ENCODE measurements around the gene SCGB3A2.

SCGB3A2 gene

GRCh38 chr5:147911427-147911826 lies 32.9 kb downstream of the SCGB3A2 start:
- DNase-seq, result no peak

GRCh38 chr5:147912011-147912410 lies 33.5 kb downstream of the SCGB3A2 start:
- DNase-seq, result no peak

GRCh38 chr5:147913786-147914185 lies 35.3 kb downstream of the SCGB3A2 start:
- DNase-seq, result no peak

- DNase-seq, result no peak
These were observed 39.7 kb downstream of the SCGB3A2 start for GRCh38 chr5:147918101-147918685.

- DNase-seq, result no peak
These were observed 40.4 kb downstream of the SCGB3A2 start for GRCh38 chr5:147918899-147919298.

- DNase-seq, result no peak
These were observed 42.0 kb downstream of the SCGB3A2 start for GRCh38 chr5:147920420-147921030.

- no peak for DNase-seq
These were observed 42.6 kb downstream of the SCGB3A2 start for GRCh38 chr5:147921136-147921535.

GRCh38 chr5:147925020-147925419 lies 46.5 kb downstream of the SCGB3A2 start:
- DNase-seq, result no peak

- DNase-seq, result no peak
These were observed 49.4 kb downstream of the SCGB3A2 start for GRCh38 chr5:147927901-147928300.

GRCh38 chr5:147930769-147931168 lies 52.3 kb downstream of the SCGB3A2 start:
- DNase-seq, result no peak

Data from NCI-H524 treated with DMSO at 0.1 percent for 48 hours (cell line).